K562 (cell line): Measurements from ENCODE around the gene CD151. TPM values are rescaled to one million over a fixed set of nuclear protein-coding genes. Genes with fewer than 3 reads are reported as not detected.

Source experiments
- ATAC-seq: fragments of 200-7000 bp; cut with Tn5 transposase; 3 replicates; pipeline ENCODE4 v1.9.1; 2020; ENCODE audit warnings: moderate library complexity
- BruUV-seq: library from RNA; stranded (reverse); fragments of 400-500 nt; replicated peaks from 2 replicates; lab custom pipeline; 2021; lab: Mats Ljungman, UMichigan
- CTCF ChIA-PET: fragments of 300-600 bp; formaldehyde crosslinking; extraction: SDS; loops from one replicate; lab custom pipeline; 2021; ENCODE audit warnings: low intra/inter-chr PET ratio; lab: Yijun Ruan, JAX
- POLR2A ChIA-PET: fragments of 300-600, 350-650 bp; sonication (Branson Sonifier 250); formaldehyde crosslinking; extraction: SDS; loops from one replicate; lab custom pipeline; 2021; ENCODE audit warnings: antibody characterized with exemption, inconsistent platforms; lab: Yijun Ruan, JAX
- DNase-seq, 4 experiments: peaks; one replicate each; pipeline versions ENCODE4 v3.0.0 to v3.0.0-alpha.2; 2011 to 2018; ENCODE audit warnings: low spot score in 3 of 4, mixed read lengths in 3 of 4; ENCODE audit errors: extremely low read depth in 1 of 4
- FAIRE-seq: peaks from 2 replicates; lab custom pipeline; 2011; peaks lifted over from hg19 to GRCh38; lab: Jason Lieb, UNC
- H2AFZ ChIP-seq: 2 replicates; pipeline ENCODE4 v1.6.0; 2011; ENCODE audit warnings: low read depth, low read length, control low read depth, inconsistent platforms
- H3K27ac ChIP-seq: fragments of 200-600 bp; 3 replicates; pipeline ENCODE4 v1.8.0; 2011; ENCODE audit warnings: low read depth, mild to moderate bottlenecking, control low read depth, inconsistent platforms, low read length, moderate library complexity, mixed read lengths; ENCODE audit errors: extremely low read depth
- H3K27me3 ChIP-seq, 2 experiments: fragments of 300-600 bp in 1 of 2; 2 replicates in 1 of 2; 3 replicates in 1 of 2; pipeline versions ENCODE4 v1.6.0 to v1.8.0; 2011; ENCODE audit warnings: inconsistent platforms in 2 of 2, low read length in 2 of 2, mild to moderate bottlenecking in 1 of 2, mixed read lengths in 1 of 2, moderate library complexity in 1 of 2; ENCODE audit not compliant: control insufficient read depth in 2 of 2, insufficient read depth in 2 of 2
- H3K36me3 ChIP-seq: fragments of 300-600 bp; 3 replicates; pipeline ENCODE4 v1.8.0; 2011; ENCODE audit warnings: mild to moderate bottlenecking, low read length, inconsistent platforms; ENCODE audit not compliant: control insufficient read depth, insufficient read depth
- H3K4me1 ChIP-seq, 2 experiments: fragments of 200-600 bp in 1 of 2; replicated peaks in 1 of 2; 2 replicates in 1 of 2; 3 replicates in 1 of 2; pipeline versions ENCODE4 v1.5.1 to v1.8.0; 2011; ENCODE audit warnings: inconsistent platforms in 2 of 2, low read length in 2 of 2, mild to moderate bottlenecking in 1 of 2, mixed read lengths in 1 of 2, moderate library complexity in 1 of 2; ENCODE audit not compliant: control insufficient read depth in 2 of 2, insufficient read depth in 2 of 2
- H3K4me2 ChIP-seq: 2 replicates; pipeline ENCODE4 v1.6.1; 2011; ENCODE audit warnings: low read length, control low read depth, inconsistent platforms, mixed read lengths; ENCODE audit not compliant: insufficient read depth
- H3K4me3 ChIP-seq: fragments of 200-600 bp; sonication (generic), shearing (Covaris generic); 2 replicates; pipeline ENCODE4 v1.5.1; 2016; ENCODE audit warnings: control low read depth, inconsistent platforms
- H3K79me2 ChIP-seq: fragments of 200-600 bp; 3 replicates; pipeline ENCODE4 v1.8.0; 2011; ENCODE audit warnings: low read length, inconsistent platforms; ENCODE audit not compliant: control insufficient read depth, insufficient read depth
- H3K9ac ChIP-seq, 2 experiments: 2 replicates each; pipeline versions ENCODE4 v1.6.0 to v1.6.1; 2011; ENCODE audit warnings: low read depth in 2 of 2, low read length in 2 of 2, control low read depth in 1 of 2, inconsistent platforms in 1 of 2, mild to moderate bottlenecking in 1 of 2, mixed read lengths in 1 of 2; ENCODE audit not compliant: insufficient read depth in 1 of 2
- H3K9me1 ChIP-seq: one replicate; pipeline ENCODE4 v1.6.0; 2011; ENCODE audit warnings: inconsistent platforms, mild to moderate bottlenecking, low read length, moderate library complexity; ENCODE audit not compliant: control insufficient read depth, insufficient read depth
- H3K9me3 ChIP-seq: replicated peaks from 2 replicates; pipeline ENCODE4 v1.5.1; 2011; ENCODE audit warnings: low read depth, low read length, inconsistent platforms; ENCODE audit not compliant: control insufficient read depth, insufficient read depth
- H4K20me1 ChIP-seq: replicated peaks from 2 replicates; pipeline ENCODE4 v1.6.1; 2011; ENCODE audit warnings: low read length, inconsistent platforms, mixed read lengths; ENCODE audit not compliant: control insufficient read depth, insufficient read depth
- GTF2A2 ChIP-seq: IDR thresholded peaks from 2 replicates; pipeline ENCODE4 v1.6.1; 2016; ENCODE audit warnings: mild to moderate bottlenecking, missing genetic modification characterization, missing compliant biosample characterization
- HIVEP1 ChIP-seq: fragments of 250-450 bp; sonication (Bioruptor Pico); IDR thresholded peaks from 2 replicates; pipeline ENCODE4 v1.4.0; 2020; ENCODE audit warnings: mild to moderate bottlenecking
- MAFF ChIP-seq: IDR thresholded peaks from 2 replicates; pipeline ENCODE4 v1.6.1; 2012; ENCODE audit warnings: low read length, improper control_type of control experiment
- TCF7L2 ChIP-seq: fragments of 150-350 bp; IDR thresholded peaks from 2 replicates; pipeline ENCODE4 v1.6.1; 2016; ENCODE audit warnings: low read depth, mild to moderate bottlenecking, low read length, moderate library complexity
- TFE3 ChIP-seq: fragments of 450-650 bp; formaldehyde crosslinking; IDR thresholded peaks from 2 replicates; pipeline ENCODE4 v1.4.0; 2020; ENCODE audit warnings: mild to moderate bottlenecking, mixed read lengths
- ZBTB17 ChIP-seq: fragments of 450-650 bp; formaldehyde crosslinking; IDR thresholded peaks from 2 replicates; pipeline ENCODE4 v1.4.0; 2020; ENCODE audit warnings: mild to moderate bottlenecking
- ZNF175 ChIP-seq: fragments of 200-800 bp; sonication (Bioruptor generic); IDR thresholded peaks from 2 replicates; pipeline ENCODE4 v1.6.1; 2016; ENCODE audit warnings: low read depth, mild to moderate bottlenecking, missing genetic modification characterization, missing compliant biosample characterization
- WGBS: fragments of 100-300 bp; shearing (Covaris generic); methylation state at CpG from one replicate; pipeline ENCODE4 v1.1.6; 2016; ENCODE audit warnings: low coverage, mixed read lengths; ENCODE audit not compliant: insufficient coverage; ENCODE audit errors: missing lambda C conversion rate; 5-methylcytosine and 5-hydroxymethylcytosine counted together
- in situ Hi-C: fragments of 300-500 bp; cut with MboI; formaldehyde crosslinking; loops from 4 replicates; pipeline ENCODE4 v1.15.0; 2018; ENCODE audit warnings: inconsistent platforms, mixed read lengths
- intact Hi-C: fragments of 100-400 bp; cut with micrococcal nuclease; formaldehyde crosslinking; loops from 2 replicates; pipeline ENCODE4 v1.14.2; 2022
- polyA plus RNA-seq, 8 experiments: library from polyadenylated mRNA; depleted of rRNA in 4 of 8; stranded (reverse) in 5 of 8; unstranded in 3 of 8; fragments of >200 nt; fragmentation: Nextera tagmentation in 2 of 8; fragmentation: Illumina TruSeq in 1 of 8; extraction: Ambion mirVana in 2 of 8; extraction: Trizol in 1 of 8; gene quantifications; 2 replicates each; pipeline versions ENCODE4 v1.2.1 to v1.2.3, GENCODE V29; 2011 to 2014; ENCODE audit warnings: inconsistent platforms in 1 of 8, missing spikeins in 1 of 8
- total RNA-seq, 7 experiments: library from RNA; depleted of rRNA in 6 of 7; stranded (reverse); fragments of >200 nt in 6 of 7; fragmentation: Illumina TruSeq in 2 of 7; extraction: Trizol in 2 of 7; gene quantifications; 2 replicates each; pipeline versions ENCODE4 v1.2.1 to v1.2.3, GENCODE V29; 2011 to 2021; ENCODE audit warnings: low replicate concordance in 1 of 7

CD151 gene
- total and polyA plus RNA-seq, 9 of the 15 experiments (the other 6 are each of a cell fraction or from before 2014, with no cell fraction given), result 2.3 to 187 (median 140) TPM

- no peak for TF ChIP-seq ZNF175 (CRISPR knock-in tag)
- TF ChIP-seq TCF7L2, result no peak
- no peak for TF ChIP-seq HIVEP1 (CRISPR knock-in tag)
Observed at GRCh38 chr11:825366-826226, 7.2 kb upstream of the CD151 start (continued).

- intact Hi-C loops (no loop called here), in situ Hi-C loops (no loop called here)
- no peak for TF ChIP-seq MAFF
- TF ChIP-seq GTF2A2 (tag), result no peak
- TF ChIP-seq ZBTB17 (CRISPR knock-in tag), result no peak
- no peak for TF ChIP-seq TFE3 (CRISPR knock-in tag)
- BruUV-seq, result TSS peak; percentile 53
- Histone ChIP-seq H2AFZ (no peak overlapping the region), H3K4me2 (peak overlapping the region; percentile 80; the same call in 1 of the 2 replicates), H3K27me3 (no peaks in the 10 kb centered on the region), H3K9ac (peak overlapping the region; percentile 75 to 81), H3K27ac (peak overlapping the region; percentile 85; the same call in 2 of the 3 replicates), H3K4me3 (peak overlapping the region; percentile 52; the same call in 1 of the 2 replicates), H3K4me1 (peaks cover 22 to 93% of the 10 kb centered on the region in 2 experiments), H4K20me1 (0 out of 2 replicates have a peak, but pooled peaks cover 2% of the 10 kb centered on the region), H3K36me3 (peaks cover 41% of the 10 kb centered on the region; the same call in 1 of the 3 replicates), H3K9me3 (no peaks in the 10 kb centered on the region), H3K79me2 (peaks cover 10% of the 10 kb centered on the region; the same call in 2 of the 3 replicates), H3K9me1 (peaks cover 4% of the 10 kb centered on the region)
- WGBS, result 62% methylated on average over 7 of the region's 9 CpGs
- ChIA-PET POLR2A (interaction anchor here (0.6 to 1.9 kb wide), 5 partner anchors 10 to 33 kb away, joined by 3 to 6 read pairs (median 3); no protein-coding TSS in a partner anchor), CTCF (no interaction called here)
- FAIRE-seq (no peak), DNase-seq (no peak), ATAC-seq (peak; percentile 0; the same call in 1 of the 3 replicates)
Observed at GRCh38 chr11:826227-826621, 6.5 kb upstream of the CD151 start.
